Measurements from ENCODE around the gene MRPL40.
A peak's percentile ranks its signal among the peaks of the same experiment; 100 is the strongest.

MRPL40 gene

GRCh38 chr22:19420321-19420720, 12.0 kb upstream of the MRPL40 start:
- no peak overlapping the region for H3K4me3 ChIP-seq (ENCODE audit: low read depth in 1 of 5, low read length in 5 of 5)
- H3K27me3 ChIP-seq (ENCODE audit: control insufficient read depth in 5 of 5, insufficient read depth in 4 of 5, low read length in 5 of 5) = no peaks in the 10 kb centered on the region
- peaks cover 2 to 28% (median 26%) of the 10 kb centered on the region in 5 donors for H3K4me1 ChIP-seq (ENCODE audit: control insufficient read depth in 5 of 5, insufficient read depth in 5 of 5, low read length in 5 of 5)
- no peak overlapping the region for H3K27ac ChIP-seq (ENCODE audit: low read depth, low read length)
- no peak overlapping the region for H3K9ac ChIP-seq (ENCODE audit: low read length in 5 of 5)
- H3K36me3 ChIP-seq (ENCODE audit: control insufficient read depth in 5 of 5, insufficient read depth in 5 of 5, low read length in 5 of 5) = peaks cover 0 to 7% (median 3%) of the 10 kb centered on the region in 5 donors
- H3K9me3 ChIP-seq (ENCODE audit: control insufficient read depth in 5 of 5, low read length in 5 of 5) = no peaks in the 10 kb centered on the region

- Histone ChIP-seq H3K9me3 (ENCODE audit: control insufficient read depth in 5 of 5, low read length in 5 of 5) (no peaks in the 10 kb centered on the region), H3K4me3 (ENCODE audit: low read depth in 1 of 5, low read length in 5 of 5) (no peak overlapping the region), H3K27ac (ENCODE audit: low read depth, low read length) (no peak overlapping the region), H3K36me3 (ENCODE audit: control insufficient read depth in 5 of 5, insufficient read depth in 5 of 5, low read length in 5 of 5) (peaks cover 0 to 10% (median 3%) of the 10 kb centered on the region in 5 donors), H3K27me3 (ENCODE audit: control insufficient read depth in 5 of 5, insufficient read depth in 4 of 5, low read length in 5 of 5) (no peaks in the 10 kb centered on the region), H3K4me1 (ENCODE audit: control insufficient read depth in 5 of 5, insufficient read depth in 5 of 5, low read length in 5 of 5) (peaks cover 2 to 26% (median 23%) of the 10 kb centered on the region in 5 donors), H3K9ac (ENCODE audit: low read length in 5 of 5) (no peak overlapping the region)
Observed at GRCh38 chr22:19422440-19423301, 9.7 kb upstream of the MRPL40 start.

GRCh38 chr22:19424186-19424500, 8.2 kb upstream of the MRPL40 start:
- Histone ChIP-seq H3K4me1 (ENCODE audit: control insufficient read depth in 5 of 5, insufficient read depth in 5 of 5, low read length in 5 of 5) (peaks cover 2 to 25% (median 23%) of the 10 kb centered on the region in 5 donors), H3K9ac (ENCODE audit: low read length in 5 of 5) (no peak overlapping the region), H3K4me3 (ENCODE audit: low read depth in 1 of 5, low read length in 5 of 5) (no peak overlapping the region), H3K9me3 (ENCODE audit: control insufficient read depth in 5 of 5, low read length in 5 of 5) (no peaks in the 10 kb centered on the region), H3K27ac (ENCODE audit: low read depth, low read length) (no peak overlapping the region), H3K36me3 (ENCODE audit: control insufficient read depth in 5 of 5, insufficient read depth in 5 of 5, low read length in 5 of 5) (peaks cover 0 to 10% (median 3%) of the 10 kb centered on the region in 5 donors), H3K27me3 (ENCODE audit: control insufficient read depth in 5 of 5, insufficient read depth in 4 of 5, low read length in 5 of 5) (no peaks in the 10 kb centered on the region)

- Histone ChIP-seq H3K9me3 (ENCODE audit: control insufficient read depth in 5 of 5, low read length in 5 of 5) (no peaks in the 10 kb centered on the region), H3K9ac (ENCODE audit: low read length in 5 of 5) (peak overlapping the region; percentile 50 to 93 (median 89)), H3K27me3 (ENCODE audit: control insufficient read depth in 5 of 5, insufficient read depth in 4 of 5, low read length in 5 of 5) (no peaks in the 10 kb centered on the region), H3K4me1 (ENCODE audit: control insufficient read depth in 5 of 5, insufficient read depth in 5 of 5, low read length in 5 of 5) (peaks cover 4 to 30% (median 30%) of the 10 kb centered on the region in 5 donors), H3K36me3 (ENCODE audit: control insufficient read depth in 5 of 5, insufficient read depth in 5 of 5, low read length in 5 of 5) (peaks cover 7 to 11% (median 8%) of the 10 kb centered on the region in 5 donors), H3K27ac (ENCODE audit: low read depth, low read length) (peak overlapping the region; percentile 54), H3K4me3 (ENCODE audit: low read depth in 1 of 5, low read length in 5 of 5) (peak overlapping the region; percentile 78 to 92 (median 85))
Observed at GRCh38 chr22:19429950-19430889, 2.1 kb upstream of the MRPL40 start.

- Histone ChIP-seq H3K9me3 (ENCODE audit: control insufficient read depth in 5 of 5, low read length in 5 of 5) (no peaks in the 10 kb centered on the region), H3K36me3 (ENCODE audit: control insufficient read depth in 5 of 5, insufficient read depth in 5 of 5, low read length in 5 of 5) (peaks cover 10 to 19% (median 15%) of the 10 kb centered on the region in 5 donors), H3K27me3 (ENCODE audit: control insufficient read depth in 5 of 5, insufficient read depth in 4 of 5, low read length in 5 of 5) (no peaks in the 10 kb centered on the region), H3K4me3 (ENCODE audit: low read depth in 1 of 5, low read length in 5 of 5) (peak overlapping the region; percentile 78 to 92 (median 85)), H3K4me1 (ENCODE audit: control insufficient read depth in 5 of 5, insufficient read depth in 5 of 5, low read length in 5 of 5) (peaks cover 4 to 30% (median 29%) of the 10 kb centered on the region in 5 donors), H3K9ac (ENCODE audit: low read length in 5 of 5) (peak overlapping the region; percentile 50 to 93 (median 89)), H3K27ac (ENCODE audit: low read depth, low read length) (peak overlapping the region; percentile 54)
Observed at GRCh38 chr22:19430890-19431541, 1.3 kb upstream of the MRPL40 start.

- peaks cover 10 to 19% (median 15%) of the 10 kb centered on the region in 5 donors for H3K36me3 ChIP-seq (ENCODE audit: control insufficient read depth in 5 of 5, insufficient read depth in 5 of 5, low read length in 5 of 5)
- H3K9me3 ChIP-seq (ENCODE audit: control insufficient read depth in 5 of 5, low read length in 5 of 5) = no peaks in the 10 kb centered on the region
- no peaks in the 10 kb centered on the region for H3K27me3 ChIP-seq (ENCODE audit: control insufficient read depth in 5 of 5, insufficient read depth in 4 of 5, low read length in 5 of 5)
- peaks cover 4 to 30% (median 29%) of the 10 kb centered on the region in 5 donors for H3K4me1 ChIP-seq (ENCODE audit: control insufficient read depth in 5 of 5, insufficient read depth in 5 of 5, low read length in 5 of 5)
- peak within 1 kb of the TSS; percentile 88 for H3K27ac ChIP-seq (ENCODE audit: low read depth, low read length)
- H3K4me3 ChIP-seq (ENCODE audit: low read depth in 1 of 5, low read length in 5 of 5) = peak within 1 kb of the TSS; percentile 87 to 94 (median 92)
- H3K9ac ChIP-seq (ENCODE audit: low read length in 5 of 5) = peak within 1 kb of the TSS; percentile 87 to 96 (median 93)
Observed at GRCh38 chr22:19431649-19432132, 654 bp upstream of the MRPL40 start, which contains the start of gene HIRA. HIRA (minus strand) TSS chr22:19431733; CDS start chr22:19431476, 257 bp downstream.

- H3K4me3 ChIP-seq (ENCODE audit: low read depth in 1 of 5, low read length in 5 of 5) = no peak overlapping the region
- no peak overlapping the region for H3K27ac ChIP-seq (ENCODE audit: low read depth, low read length)
- H3K4me1 ChIP-seq (ENCODE audit: control insufficient read depth in 5 of 5, insufficient read depth in 5 of 5, low read length in 5 of 5) = peaks cover 4 to 29% (median 27%) of the 10 kb centered on the region in 5 donors
- H3K9ac ChIP-seq (ENCODE audit: low read length in 5 of 5) = peak overlapping the region in 1 of 5 donors; percentile 33
- peaks cover 13 to 23% (median 19%) of the 10 kb centered on the region in 5 donors for H3K36me3 ChIP-seq (ENCODE audit: control insufficient read depth in 5 of 5, insufficient read depth in 5 of 5, low read length in 5 of 5)
- H3K27me3 ChIP-seq (ENCODE audit: control insufficient read depth in 5 of 5, insufficient read depth in 4 of 5, low read length in 5 of 5) = no peaks in the 10 kb centered on the region
- no peaks in the 10 kb centered on the region for H3K9me3 ChIP-seq (ENCODE audit: control insufficient read depth in 5 of 5, low read length in 5 of 5)
Observed at GRCh38 chr22:19434401-19434800, 2.1 kb downstream of the MRPL40 start.

GRCh38 chr22:19434829-19435580, 2.7 kb downstream of the MRPL40 start:
- no peak overlapping the region for H3K4me3 ChIP-seq (ENCODE audit: low read depth in 1 of 5, low read length in 5 of 5)
- H3K4me1 ChIP-seq (ENCODE audit: control insufficient read depth in 5 of 5, insufficient read depth in 5 of 5, low read length in 5 of 5) = peaks cover 4 to 23% (median 21%) of the 10 kb centered on the region in 5 donors
- H3K27ac ChIP-seq (ENCODE audit: low read depth, low read length) = no peak overlapping the region
- H3K9me3 ChIP-seq (ENCODE audit: control insufficient read depth in 5 of 5, low read length in 5 of 5) = no peaks in the 10 kb centered on the region
- peak overlapping the region in 1 of 5 donors; percentile 33 for H3K9ac ChIP-seq (ENCODE audit: low read length in 5 of 5)
- peaks cover 13 to 23% (median 20%) of the 10 kb centered on the region in 5 donors for H3K36me3 ChIP-seq (ENCODE audit: control insufficient read depth in 5 of 5, insufficient read depth in 5 of 5, low read length in 5 of 5)
- H3K27me3 ChIP-seq (ENCODE audit: control insufficient read depth in 5 of 5, insufficient read depth in 4 of 5, low read length in 5 of 5) = no peaks in the 10 kb centered on the region

Data from subcutaneous abdominal adipose tissue (tissue), 5 donors.